NCI-H1694 (cell line): ENCODE measurements around the gene KDM5B.
"Not testable (repeated sequence)": the region's sequence is repeated elsewhere in the genome, so short reads cannot be mapped to it uniquely, and the experiment has no call there.

Source experiments
- DNase-seq: peaks from one replicate; lab custom pipeline; 2025; lab: John Stamatoyannopoulos, UW

The KDM5B gene

GRCh38 chr1:202807926-202808757 lies at the start of gene KDM5B:
TSS of gene KDM5B (minus strand) at chr1:202808421. CDS start at chr1:202808305, 116 bp downstream.
- DNase-seq: no peak

- no peak for DNase-seq
Observed at GRCh38 chr1:202857136-202857610, 49.0 kb upstream of the KDM5B start.

DNA sequence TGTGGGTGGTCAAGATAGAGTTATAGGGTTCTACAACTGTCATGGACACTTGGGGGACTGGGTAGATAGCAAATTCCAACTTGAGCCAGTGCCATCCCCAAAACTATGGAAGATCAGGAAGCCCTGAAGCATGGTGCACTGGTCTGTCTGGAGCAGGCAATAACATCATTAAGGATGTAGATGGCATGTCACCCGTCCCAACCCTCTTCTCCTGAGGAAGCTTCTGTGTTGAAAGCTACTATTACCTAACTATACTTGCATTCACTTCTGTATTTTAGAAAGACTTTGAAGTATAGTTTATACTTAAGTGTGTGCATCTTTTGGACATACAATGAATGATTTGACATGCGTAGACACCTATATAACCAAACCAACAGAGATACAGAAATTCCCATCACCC lies 47.8 kb upstream of the KDM5B start:
- no peak for DNase-seq

- no peak for DNase-seq
Observed at GRCh38 chr1:202854787-202855186, 46.6 kb upstream of the KDM5B start.

GRCh38 chr1:202852163-202852904 lies 44.1 kb upstream of the KDM5B start:
- DNase-seq: no peak

GRCh38 chr1:202850593-202851362 lies 42.6 kb upstream of the KDM5B start:
- DNase-seq: no peak

DNA sequence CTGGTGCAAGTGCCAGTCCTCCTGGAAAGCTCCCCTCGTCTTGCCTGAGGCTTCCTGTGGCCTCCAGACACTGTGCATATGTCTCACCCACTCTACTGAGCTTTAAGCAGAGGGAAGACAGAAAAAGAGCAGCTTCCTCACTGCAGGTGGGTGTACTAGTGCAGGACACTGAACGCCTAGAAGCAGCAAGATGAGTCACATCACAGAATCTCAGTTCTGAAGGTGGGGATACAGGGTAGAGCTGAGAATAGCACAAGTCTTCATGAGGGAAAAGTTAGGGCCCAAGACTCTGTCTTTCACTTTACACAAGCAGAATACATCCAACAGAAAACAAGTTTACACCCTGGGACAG lies 39.9 kb upstream of the KDM5B start:
- DNase-seq: no peak

DNA sequence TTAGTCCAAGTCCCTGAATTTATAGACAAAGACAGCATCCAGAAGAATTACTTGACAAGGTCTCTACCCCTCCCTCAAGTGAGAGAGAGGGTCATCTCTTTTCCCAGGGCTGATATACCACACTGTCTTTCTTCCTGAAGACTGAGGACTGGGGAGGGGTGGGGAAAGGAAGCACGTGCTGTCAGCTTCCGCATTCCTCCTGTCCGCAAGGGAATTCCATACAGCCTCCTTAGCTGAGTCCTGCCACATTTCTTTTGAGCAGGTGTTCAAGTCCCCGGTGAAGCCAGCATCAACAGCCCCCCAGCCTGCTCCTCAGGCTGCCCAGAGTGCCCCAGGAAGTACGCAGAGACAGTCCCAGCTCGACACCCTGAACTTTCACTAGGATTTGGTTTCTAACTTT lies 36.7 kb upstream of the KDM5B start:
- DNase-seq: no peak

DNA sequence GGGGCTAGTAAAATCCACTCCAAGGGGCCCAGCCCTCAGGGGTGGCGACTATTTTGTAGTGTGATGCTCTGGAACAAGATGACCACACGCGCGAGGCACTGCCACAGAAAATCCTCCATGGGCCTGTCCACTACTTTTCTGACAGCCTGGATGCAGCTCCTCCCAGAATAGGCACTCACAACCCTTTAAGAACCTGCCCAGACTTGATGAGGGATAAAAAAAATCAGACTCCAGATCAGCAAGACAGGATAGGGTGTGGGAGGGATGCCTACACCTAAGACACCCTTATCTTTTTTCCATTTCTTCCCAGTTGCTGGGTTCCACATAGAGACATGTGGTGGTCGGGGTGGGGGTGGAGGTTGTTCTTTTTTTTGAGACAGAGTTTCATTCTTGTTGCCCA lies 36.0 kb upstream of the KDM5B start:
- DNase-seq: no peak

- DNase-seq: no peak
Observed at GRCh38 chr1:202843081-202843480, 34.9 kb upstream of the KDM5B start.

- DNase-seq: no peak
Observed at GRCh38 chr1:202837746-202838262, 29.6 kb upstream of the KDM5B start.

- no peak for DNase-seq
Observed at GRCh38 chr1:202836623-202837403, 28.6 kb upstream of the KDM5B start.

DNA sequence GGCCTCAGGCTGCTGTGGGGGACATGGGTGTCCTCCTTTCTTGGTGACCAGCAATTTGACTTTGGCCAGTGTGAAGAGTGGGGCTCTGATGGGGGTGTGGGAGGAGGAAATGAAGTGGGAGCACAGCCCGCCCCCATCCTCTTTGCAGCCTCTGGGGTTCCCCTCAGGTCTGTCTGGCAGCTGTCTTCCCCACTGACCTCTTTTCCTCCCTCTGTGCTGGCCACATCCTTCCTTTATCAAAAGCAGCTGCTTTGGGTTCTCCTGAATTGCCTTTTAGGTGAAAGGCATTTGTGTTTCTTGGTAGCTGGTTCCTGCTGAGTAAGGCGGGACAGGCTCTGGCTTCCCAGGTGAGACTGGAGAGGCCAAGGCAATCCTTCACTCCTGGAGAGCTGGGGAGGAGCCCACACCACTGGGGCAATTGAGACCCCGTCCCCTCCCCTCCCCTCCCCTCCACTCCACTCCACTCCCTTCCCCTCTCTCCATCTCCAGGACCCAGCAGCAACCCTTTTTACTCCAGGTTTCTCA lies 27.4 kb upstream of the KDM5B start:
- no peak for DNase-seq

GRCh38 chr1:202834771-202835547 lies 26.7 kb upstream of the KDM5B start:
- DNase-seq: no peak

- no peak for DNase-seq
Observed at GRCh38 chr1:202831906-202832305, 23.7 kb upstream of the KDM5B start.

GRCh38 chr1:202829223-202829622 lies 21.0 kb upstream of the KDM5B start:
- not testable (repeated sequence) for DNase-seq

GRCh38 chr1:202825748-202826147 lies 17.5 kb upstream of the KDM5B start:
- DNase-seq: no peak

GRCh38 chr1:202821467-202821866 lies 13.2 kb upstream of the KDM5B start:
- DNase-seq: no peak

GRCh38 chr1:202818819-202819218 lies 10.6 kb upstream of the KDM5B start:
- DNase-seq: no peak

GRCh38 chr1:202815120-202815519 lies 6.9 kb upstream of the KDM5B start:
- DNase-seq: peak; percentile 37
